Skin epidermis (tissue), 12 donors: ENCODE results near the gene CDH13.

Experiments used
- H3K27ac ChIP-seq, 21 experiments: fragments of 200-600 bp; sonication (generic) in 11 of 21; one replicate each; pipeline ENCODE4 v1.5.0; 2020; ENCODE audit warnings: mild to moderate bottlenecking in 3 of 21, inconsistent platforms in 2 of 21, moderate library complexity in 2 of 21
- H3K4me3 ChIP-seq, 7 experiments: fragments of 200-600 bp; sonication (generic) in 2 of 7; one replicate each; pipeline ENCODE4 v1.5.0; 2020; ENCODE audit warnings: inconsistent platforms in 2 of 7, mild to moderate bottlenecking in 2 of 7, moderate library complexity in 1 of 7

CDH13 gene

GRCh38 chr16:83115491-83116232 lies 488.9 kb downstream of the CDH13 start:
- H3K27ac ChIP-seq, result no peak overlapping the region
- no peak overlapping the region for H3K4me3 ChIP-seq

GRCh38 chr16:83116274-83116892 lies 489.6 kb downstream of the CDH13 start:
- Histone ChIP-seq H3K4me3 (no peak overlapping the region), H3K27ac (no peak overlapping the region)

- no peak overlapping the region for H3K27ac ChIP-seq
- no peak overlapping the region for H3K4me3 ChIP-seq
Observed at GRCh38 chr16:83117810-83118209, 491.0 kb downstream of the CDH13 start.

GRCh38 chr16:83118365-83118764 lies 491.6 kb downstream of the CDH13 start:
- Histone ChIP-seq H3K4me3 (no peak overlapping the region), H3K27ac (no peak overlapping the region)

GRCh38 chr16:83125999-83126568 lies 499.3 kb downstream of the CDH13 start:
- no peak overlapping the region for H3K4me3 ChIP-seq
- H3K27ac ChIP-seq, result no peak overlapping the region

- no peak overlapping the region for H3K27ac ChIP-seq
Observed at GRCh38 chr16:83128041-83128440, 501.3 kb downstream of the CDH13 start.

GRCh38 chr16:83130039-83130438 lies 503.3 kb downstream of the CDH13 start:
- H3K27ac ChIP-seq, result no peak overlapping the region
- H3K4me3 ChIP-seq, result no peak overlapping the region

More at GRCh38 chr16:83128041-83128440, 501.3 kb downstream of the CDH13 start:
- H3K4me3 ChIP-seq, result no peak overlapping the region

GRCh38 chr16:83134638-83135037 lies 507.9 kb downstream of the CDH13 start:
- Histone ChIP-seq H3K4me3 (no peak overlapping the region), H3K27ac (no peak overlapping the region)

GRCh38 chr16:83136419-83136818 lies 509.6 kb downstream of the CDH13 start:
- no peak overlapping the region for H3K27ac ChIP-seq

GRCh38 chr16:83136924-83137323 lies 510.2 kb downstream of the CDH13 start:
- H3K27ac ChIP-seq, result no peak overlapping the region
- H3K4me3 ChIP-seq, result no peak overlapping the region

More at GRCh38 chr16:83136419-83136818, 509.6 kb downstream of the CDH13 start:
- H3K4me3 ChIP-seq, result no peak overlapping the region

GRCh38 chr16:83137326-83137781 lies 510.6 kb downstream of the CDH13 start:
- peak overlapping the region in 2 of 21 experiments; percentile 3 to 30 for H3K27ac ChIP-seq
- peak overlapping the region in 2 of 7 experiments; percentile 5 to 22 for H3K4me3 ChIP-seq

GRCh38 chr16:83137894-83138293 lies 511.1 kb downstream of the CDH13 start:
- H3K27ac ChIP-seq, result peak overlapping the region in 2 of 21 experiments; percentile 3 to 30
- no peak overlapping the region for H3K4me3 ChIP-seq

GRCh38 chr16:83138512-83138911 lies 511.7 kb downstream of the CDH13 start:
- no peak overlapping the region for H3K27ac ChIP-seq
- H3K4me3 ChIP-seq, result no peak overlapping the region

- no peak overlapping the region for H3K4me3 ChIP-seq
Observed at GRCh38 chr16:83138976-83139690, 512.4 kb downstream of the CDH13 start.

GRCh38 chr16:83143788-83144187 lies 517.0 kb downstream of the CDH13 start:
- Histone ChIP-seq H3K27ac (no peak overlapping the region), H3K4me3 (no peak overlapping the region)

More at GRCh38 chr16:83138976-83139690, 512.4 kb downstream of the CDH13 start:
- no peak overlapping the region for H3K27ac ChIP-seq

GRCh38 chr16:83145297-83145696 lies 518.5 kb downstream of the CDH13 start:
- Histone ChIP-seq H3K4me3 (no peak overlapping the region), H3K27ac (no peak overlapping the region)

- no peak overlapping the region for H3K27ac ChIP-seq
- no peak overlapping the region for H3K4me3 ChIP-seq
Observed at GRCh38 chr16:83147244-83147643, 520.5 kb downstream of the CDH13 start.

GRCh38 chr16:83158320-83158957 lies 531.7 kb downstream of the CDH13 start:
- no peak overlapping the region for H3K4me3 ChIP-seq

GRCh38 chr16:83159049-83159448 lies 532.3 kb downstream of the CDH13 start:
- Histone ChIP-seq H3K27ac (no peak overlapping the region), H3K4me3 (no peak overlapping the region)

More at GRCh38 chr16:83158320-83158957, 531.7 kb downstream of the CDH13 start:
- no peak overlapping the region for H3K27ac ChIP-seq
